Measurements from ENCODE around the gene CALN1. TPM values are rescaled to one million over a fixed set of nuclear protein-coding genes. Genes with fewer than 3 reads are reported as not detected.

CALN1 gene
- polyA plus RNA-seq, 1 donor from 2014 or later = 7.8 TPM

GRCh38 chr7:72441791-72442190 is 29.7 kb upstream of the CALN1 start:
- Histone ChIP-seq H3K9me2 (ENCODE audit: insufficient read depth, low read length) (no peaks in the 10 kb centered on the region), H3K4me3 (ENCODE audit: low read length) (no peak overlapping the region), H3K79me2 (replicated peaks; ENCODE audit: insufficient read depth, low read length) (no peaks in the 10 kb centered on the region), H3K9me3 (ENCODE audit: low read length) (no peaks in the 10 kb centered on the region), H3F3A (ENCODE audit: insufficient read depth, low read length, poor library complexity, severe bottlenecking) (no peaks in the 10 kb centered on the region), H3K27ac (ENCODE audit: low read length) (no peak overlapping the region), H4K20me1 (ENCODE audit: insufficient read depth) (no peaks in the 10 kb centered on the region), H3K9ac (ENCODE audit: low read length) (no peak overlapping the region), H3K4me2 (ENCODE audit: low read length) (no peak overlapping the region), H3K36me3 (ENCODE audit: insufficient read depth, low read length) (no peaks in the 10 kb centered on the region), H3K27me3 (ENCODE audit: insufficient read depth, low read depth, low read length) (no peaks in the 10 kb centered on the region), H2AFZ (ENCODE audit: low read depth, low read length) (no peak overlapping the region)
- no peak for TF ChIP-seq EZH2 (IDR thresholded peaks at IDR 0.05; ENCODE audit: borderline replicate concordance, insufficient read depth, low read length, poor library complexity, severe bottlenecking)
- TF ChIP-seq, protein P1, sequence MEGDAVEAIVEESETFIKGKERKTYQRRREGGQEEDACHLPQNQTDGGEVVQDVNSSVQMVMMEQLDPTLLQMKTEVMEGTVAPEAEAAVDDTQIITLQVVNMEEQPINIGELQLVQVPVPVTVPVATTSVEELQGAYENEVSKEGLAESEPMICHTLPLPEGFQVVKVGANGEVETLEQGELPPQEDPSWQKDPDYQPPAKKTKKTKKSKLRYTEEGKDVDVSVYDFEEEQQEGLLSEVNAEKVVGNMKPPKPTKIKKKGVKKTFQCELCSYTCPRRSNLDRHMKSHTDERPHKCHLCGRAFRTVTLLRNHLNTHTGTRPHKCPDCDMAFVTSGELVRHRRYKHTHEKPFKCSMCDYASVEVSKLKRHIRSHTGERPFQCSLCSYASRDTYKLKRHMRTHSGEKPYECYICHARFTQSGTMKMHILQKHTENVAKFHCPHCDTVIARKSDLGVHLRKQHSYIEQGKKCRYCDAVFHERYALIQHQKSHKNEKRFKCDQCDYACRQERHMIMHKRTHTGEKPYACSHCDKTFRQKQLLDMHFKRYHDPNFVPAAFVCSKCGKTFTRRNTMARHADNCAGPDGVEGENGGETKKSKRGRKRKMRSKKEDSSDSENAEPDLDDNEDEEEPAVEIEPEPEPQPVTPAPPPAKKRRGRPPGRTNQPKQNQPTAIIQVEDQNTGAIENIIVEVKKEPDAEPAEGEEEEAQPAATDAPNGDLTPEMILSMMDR (IDR thresholded peaks at IDR 0.05; ENCODE audit: poor library complexity, severe bottlenecking) = no peak
- no peak for TF ChIP-seq EP300 (conservative IDR thresholded peaks at IDR 0.05; ENCODE audit: poor library complexity, severe bottlenecking)
- no peak for TF ChIP-seq SMC3 (conservative IDR thresholded peaks at IDR 0.05; ENCODE audit: poor library complexity)
- no peak for TF ChIP-seq TAF1 (IDR thresholded peaks at IDR 0.05; ENCODE audit: low read depth)
- TF ChIP-seq, protein P2, sequence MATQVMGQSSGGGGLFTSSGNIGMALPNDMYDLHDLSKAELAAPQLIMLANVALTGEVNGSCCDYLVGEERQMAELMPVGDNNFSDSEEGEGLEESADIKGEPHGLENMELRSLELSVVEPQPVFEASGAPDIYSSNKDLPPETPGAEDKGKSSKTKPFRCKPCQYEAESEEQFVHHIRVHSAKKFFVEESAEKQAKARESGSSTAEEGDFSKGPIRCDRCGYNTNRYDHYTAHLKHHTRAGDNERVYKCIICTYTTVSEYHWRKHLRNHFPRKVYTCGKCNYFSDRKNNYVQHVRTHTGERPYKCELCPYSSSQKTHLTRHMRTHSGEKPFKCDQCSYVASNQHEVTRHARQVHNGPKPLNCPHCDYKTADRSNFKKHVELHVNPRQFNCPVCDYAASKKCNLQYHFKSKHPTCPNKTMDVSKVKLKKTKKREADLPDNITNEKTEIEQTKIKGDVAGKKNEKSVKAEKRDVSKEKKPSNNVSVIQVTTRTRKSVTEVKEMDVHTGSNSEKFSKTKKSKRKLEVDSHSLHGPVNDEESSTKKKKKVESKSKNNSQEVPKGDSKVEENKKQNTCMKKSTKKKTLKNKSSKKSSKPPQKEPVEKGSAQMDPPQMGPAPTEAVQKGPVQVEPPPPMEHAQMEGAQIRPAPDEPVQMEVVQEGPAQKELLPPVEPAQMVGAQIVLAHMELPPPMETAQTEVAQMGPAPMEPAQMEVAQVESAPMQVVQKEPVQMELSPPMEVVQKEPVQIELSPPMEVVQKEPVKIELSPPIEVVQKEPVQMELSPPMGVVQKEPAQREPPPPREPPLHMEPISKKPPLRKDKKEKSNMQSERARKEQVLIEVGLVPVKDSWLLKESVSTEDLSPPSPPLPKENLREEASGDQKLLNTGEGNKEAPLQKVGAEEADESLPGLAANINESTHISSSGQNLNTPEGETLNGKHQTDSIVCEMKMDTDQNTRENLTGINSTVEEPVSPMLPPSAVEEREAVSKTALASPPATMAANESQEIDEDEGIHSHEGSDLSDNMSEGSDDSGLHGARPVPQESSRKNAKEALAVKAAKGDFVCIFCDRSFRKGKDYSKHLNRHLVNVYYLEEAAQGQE (IDR thresholded peaks at IDR 0.05; ENCODE audit: borderline replicate concordance) = no peak
- TF ChIP-seq RAD21 (conservative IDR thresholded peaks at IDR 0.05) = no peak
- TF ChIP-seq POLR2AphosphoS5 (IDR thresholded peaks at IDR 0.05) = no peak

GRCh38 chr7:72438491-72438890 is 26.4 kb upstream of the CALN1 start:
- no peaks in the 10 kb centered on the region for H3F3A ChIP-seq (ENCODE audit: insufficient read depth, low read length, poor library complexity, severe bottlenecking)
- no peaks in the 10 kb centered on the region for H3K9me2 ChIP-seq (ENCODE audit: insufficient read depth, low read length)
- no peak overlapping the region for H3K9ac ChIP-seq (ENCODE audit: low read length)
- no peaks in the 10 kb centered on the region for H3K36me3 ChIP-seq (ENCODE audit: insufficient read depth, low read length)
- H3K9me3 ChIP-seq (ENCODE audit: low read length) = no peaks in the 10 kb centered on the region
- no peak overlapping the region for H3K4me2 ChIP-seq (ENCODE audit: low read length)
- TF ChIP-seq, protein P1 (IDR thresholded peaks at IDR 0.05; ENCODE audit: poor library complexity, severe bottlenecking) = no peak
- TF ChIP-seq POLR2AphosphoS5 (IDR thresholded peaks at IDR 0.05) (no peak), EZH2 (IDR thresholded peaks at IDR 0.05; ENCODE audit: borderline replicate concordance, insufficient read depth, low read length, poor library complexity, severe bottlenecking) (no peak), TAF1 (IDR thresholded peaks at IDR 0.05; ENCODE audit: low read depth) (no peak), EP300 (conservative IDR thresholded peaks at IDR 0.05; ENCODE audit: poor library complexity, severe bottlenecking) (no peak)
- no peaks in the 10 kb centered on the region for H3K79me2 ChIP-seq (replicated peaks; ENCODE audit: insufficient read depth, low read length)
- no peak overlapping the region for H2AFZ ChIP-seq (ENCODE audit: low read depth, low read length)
- no peaks in the 10 kb centered on the region for H3K27me3 ChIP-seq (ENCODE audit: insufficient read depth, low read depth, low read length)
- H3K4me3 ChIP-seq (ENCODE audit: low read length) = no peak overlapping the region
- H3K27ac ChIP-seq (ENCODE audit: low read length) = no peak overlapping the region
- no peaks in the 10 kb centered on the region for H4K20me1 ChIP-seq (ENCODE audit: insufficient read depth)

Data from neural cell (in vitro differentiated cells).